Measurements from ENCODE around the gene MMP17.

- TF ChIP-seq CTCF (IDR thresholded peaks at IDR 0.05; ENCODE audit: extremely low read depth in 1 of 2, insufficient read depth in 1 of 2, low read depth in 1 of 2, low read length in 2 of 2) (no peak), POLR2A (IDR thresholded peaks at IDR 0.05; ENCODE audit: low read depth, low read length) (no peak)
Measured at GRCh38 chr12:131794573-131794972, 33.6 kb upstream of the MMP17 start.
